Measurements from ENCODE around the gene DPH2. TPM values are rescaled to one million over a fixed set of nuclear protein-coding genes. Genes with fewer than 3 reads are reported as not detected.

Gene DPH2
- total RNA-seq, 1 donor from 2014 or later: 15.2 TPM

DNA sequence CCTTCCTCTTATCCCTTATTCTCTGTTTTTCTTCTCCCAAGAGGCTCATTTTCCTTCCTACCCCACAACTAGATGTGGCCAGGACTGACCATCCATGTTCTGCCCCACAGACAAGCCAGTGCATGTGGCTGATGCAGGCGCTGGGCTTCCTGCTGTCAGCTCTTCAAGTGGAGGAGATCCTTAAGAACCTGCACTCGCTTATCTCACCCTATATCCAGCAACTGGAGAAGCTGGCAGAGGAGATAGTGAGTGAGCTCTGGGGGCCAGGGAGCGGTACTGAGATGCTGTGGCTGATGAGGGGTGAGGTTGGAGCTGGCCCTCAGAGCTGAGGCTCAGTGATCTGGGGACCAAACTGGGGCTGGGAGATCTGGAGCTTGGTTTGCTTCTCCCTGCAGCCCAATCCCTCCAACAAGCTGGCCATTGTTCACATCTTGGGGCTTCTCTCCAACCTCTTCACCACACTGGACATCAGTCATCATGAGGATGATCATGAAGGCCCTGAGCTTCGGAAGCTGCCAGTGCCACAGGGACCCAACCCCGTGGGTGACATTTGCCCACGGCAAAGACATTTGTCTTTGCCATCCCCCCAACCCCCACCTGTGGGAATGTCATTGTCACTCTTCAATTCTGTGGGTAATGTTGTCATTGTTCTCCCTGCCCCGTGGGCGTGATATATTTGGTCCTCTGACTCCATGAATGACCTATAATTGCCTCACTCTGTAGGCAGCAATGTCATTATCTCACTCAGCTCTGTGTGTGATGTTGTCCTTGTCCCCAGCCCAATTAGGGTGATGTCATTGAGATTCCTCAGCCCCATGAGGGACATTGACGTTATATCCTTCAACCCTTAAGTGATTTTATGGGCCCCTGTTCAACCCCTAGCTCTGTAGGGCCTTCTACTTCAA is 11.2 kb upstream of the DPH2 start:
- Histone ChIP-seq H3K4me3 (no peak overlapping the region), H3K36me3 (peaks cover 0 to 42% of the 10 kb centered on the region in 2 donors), H3K4me1 (no peaks in the 10 kb centered on the region), H3K27me3 (no peaks in the 10 kb centered on the region), H3K9me3 (no peaks in the 10 kb centered on the region), H3K27ac (no peak overlapping the region)
- intact Hi-C loops (cut with DNase I): no loop called here
- TF ChIP-seq POLR2A (IDR thresholded peaks at IDR 0.05): no peak
- TF ChIP-seq CTCF (IDR thresholded peaks at IDR 0.05): no peak
- no peak for TF ChIP-seq POLR2AphosphoS5 (IDR thresholded peaks at IDR 0.05; ENCODE audit: insufficient read depth in 1 of 2, low read depth in 1 of 2)
- DNase-seq (ENCODE audit: extremely low spot score in 2 of 2): no peak

DNA sequence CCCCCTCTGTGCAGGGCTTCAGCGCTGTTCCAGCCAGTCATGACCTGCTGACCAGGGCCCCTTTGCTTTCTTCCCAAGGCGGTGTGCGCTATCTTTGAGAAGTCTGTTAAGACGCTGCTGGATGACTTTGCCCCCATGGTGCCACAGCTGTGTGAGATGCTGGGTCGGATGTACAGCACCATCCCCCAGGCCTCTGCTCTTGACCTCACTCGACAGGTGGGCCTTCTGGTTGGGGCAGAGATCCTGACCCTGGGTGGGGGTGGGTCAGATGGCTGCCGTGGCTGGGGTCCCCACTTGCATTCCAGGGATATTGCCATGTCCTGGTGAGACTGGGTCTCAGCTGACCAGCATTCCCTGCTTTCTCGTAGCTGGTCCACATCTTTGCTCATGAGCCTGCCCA is 9.0 kb upstream of the DPH2 start:
- Histone ChIP-seq H3K4me1 (no peaks in the 10 kb centered on the region), H3K4me3 (no peak overlapping the region), H3K27ac (no peak overlapping the region), H3K27me3 (no peaks in the 10 kb centered on the region), H3K36me3 (peaks cover 0 to 42% of the 10 kb centered on the region in 2 donors), H3K9me3 (no peaks in the 10 kb centered on the region)
- TF ChIP-seq CTCF (IDR thresholded peaks at IDR 0.05) (no peak), POLR2AphosphoS5 (IDR thresholded peaks at IDR 0.05; ENCODE audit: insufficient read depth in 1 of 2, low read depth in 1 of 2) (no peak), POLR2A (IDR thresholded peaks at IDR 0.05) (no peak)
- no peak for DNase-seq (ENCODE audit: extremely low spot score in 2 of 2)
- intact Hi-C loops (cut with DNase I): no loop called here

DNA sequence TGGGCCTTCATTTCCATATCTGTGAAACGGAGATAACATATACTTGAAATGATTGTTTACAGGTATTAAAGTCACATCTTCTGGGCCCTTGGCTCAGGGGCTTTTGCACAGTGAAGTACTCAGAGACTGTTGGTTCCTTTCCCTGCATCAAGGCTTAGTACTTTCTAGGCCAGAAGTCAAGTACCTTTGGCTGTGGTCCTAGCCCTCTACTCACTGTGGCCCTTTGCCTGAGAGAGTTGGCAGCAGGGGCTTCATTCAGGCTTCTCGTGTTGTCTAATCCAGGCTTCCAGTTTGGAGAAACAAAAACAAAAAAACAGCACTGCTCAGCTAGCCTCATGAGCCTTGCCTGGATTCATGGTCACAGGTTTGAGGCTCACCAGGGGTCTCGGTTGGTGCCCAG is 8.1 kb upstream of the DPH2 start:
- Histone ChIP-seq H3K4me3 (no peak overlapping the region), H3K27ac (no peak overlapping the region), H3K9me3 (no peaks in the 10 kb centered on the region), H3K27me3 (no peaks in the 10 kb centered on the region), H3K4me1 (no peaks in the 10 kb centered on the region), H3K36me3 (peaks cover 0 to 42% of the 10 kb centered on the region in 2 donors)
- no peak for DNase-seq (ENCODE audit: extremely low spot score in 2 of 2)
- TF ChIP-seq POLR2A (IDR thresholded peaks at IDR 0.05): no peak
- TF ChIP-seq POLR2AphosphoS5 (IDR thresholded peaks at IDR 0.05; ENCODE audit: insufficient read depth in 1 of 2, low read depth in 1 of 2): no peak
- TF ChIP-seq CTCF (IDR thresholded peaks at IDR 0.05): no peak
- intact Hi-C loops (cut with DNase I): no loop called here

DNA sequence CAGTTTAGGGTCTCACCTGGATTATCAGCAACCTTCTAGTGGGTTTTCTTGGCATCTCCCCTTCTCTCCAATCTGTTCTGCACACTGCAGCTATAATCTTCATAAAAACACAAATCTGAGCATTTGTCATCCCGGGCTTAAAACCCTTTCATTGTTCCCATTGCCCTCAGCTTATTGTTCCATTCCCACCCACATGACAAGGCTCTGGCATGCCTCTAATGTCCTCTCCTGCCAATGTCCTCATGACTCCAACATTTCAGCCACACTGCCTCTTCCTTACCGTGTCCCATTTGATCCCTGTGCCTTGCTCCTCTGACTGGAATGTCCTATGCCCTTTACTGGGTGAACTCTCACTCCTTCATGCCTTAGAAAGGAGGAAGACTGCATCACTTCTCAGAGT is 7.5 kb upstream of the DPH2 start:
- Histone ChIP-seq H3K4me1 (no peaks in the 10 kb centered on the region), H3K27ac (no peak overlapping the region), H3K4me3 (no peak overlapping the region), H3K36me3 (peaks cover 0 to 36% of the 10 kb centered on the region in 2 donors), H3K9me3 (no peaks in the 10 kb centered on the region), H3K27me3 (no peaks in the 10 kb centered on the region)
- intact Hi-C loops (cut with DNase I): no loop called here
- no peak for DNase-seq (ENCODE audit: extremely low spot score in 2 of 2)
- TF ChIP-seq POLR2AphosphoS5 (IDR thresholded peaks at IDR 0.05; ENCODE audit: insufficient read depth in 1 of 2, low read depth in 1 of 2) (no peak), POLR2A (IDR thresholded peaks at IDR 0.05) (no peak), CTCF (IDR thresholded peaks at IDR 0.05) (no peak)

DNA sequence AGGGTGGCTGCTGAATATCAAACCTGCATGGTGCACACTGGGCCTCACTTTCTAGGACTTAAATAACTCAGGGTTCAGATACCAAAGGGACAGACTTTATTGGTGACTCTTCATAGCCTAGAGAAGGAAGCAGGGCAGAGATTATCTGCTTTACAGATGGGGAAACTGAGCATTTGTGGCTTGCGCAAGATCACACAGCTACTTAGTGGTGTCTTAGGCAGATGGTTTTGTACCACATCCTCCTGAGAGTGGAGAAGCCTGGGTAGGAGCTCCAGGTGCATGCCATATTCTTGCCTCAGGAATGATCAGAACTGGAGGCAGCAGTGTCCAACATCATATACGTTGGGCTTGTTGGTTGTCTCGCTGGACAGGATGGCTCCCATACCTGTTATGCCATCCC is 6.8 kb upstream of the DPH2 start:
- Histone ChIP-seq H3K4me1 (no peaks in the 10 kb centered on the region), H3K27ac (no peak overlapping the region), H3K4me3 (no peak overlapping the region), H3K9me3 (no peaks in the 10 kb centered on the region), H3K36me3 (peaks cover 0 to 29% of the 10 kb centered on the region in 2 donors), H3K27me3 (no peaks in the 10 kb centered on the region)
- TF ChIP-seq CTCF (IDR thresholded peaks at IDR 0.05) (no peak), POLR2AphosphoS5 (IDR thresholded peaks at IDR 0.05; ENCODE audit: insufficient read depth in 1 of 2, low read depth in 1 of 2) (no peak), POLR2A (IDR thresholded peaks at IDR 0.05) (no peak)
- no peak for DNase-seq (ENCODE audit: extremely low spot score in 2 of 2)
- intact Hi-C loops (cut with DNase I): no loop called here
